DND-41 (cell line): ENCODE data around the gene CCDC28B.
"Not testable (repeated sequence)": the region's sequence is repeated elsewhere in the genome, so short reads cannot be mapped to it uniquely, and the experiment has no call there.

ENCODE experiments used
- ATAC-seq: fragments of 200-7000 bp; cut with Tn5 transposase; 3 replicates; pipeline ENCODE4 v1.9.1; 2021; ENCODE audit warnings: low read depth; ENCODE audit not compliant: insufficient read depth
- DNase-seq: peaks from one replicate; pipeline ENCODE4 v3.0.0-alpha.2; 2020
- H2AFZ ChIP-seq: 2 replicates; pipeline ENCODE4 v1.6.0; 2012; ENCODE audit warnings: low read depth, low read length
- H3K27ac ChIP-seq: 2 replicates; pipeline ENCODE4 v1.5.1; 2012; ENCODE audit warnings: low read length, inconsistent platforms
- H3K27me3 ChIP-seq: fragments of 200-600 bp; sonication (generic); 2 replicates; pipeline ENCODE4 v1.6.0; 2012; ENCODE audit warnings: low read length, mild to moderate bottlenecking, inconsistent platforms; ENCODE audit not compliant: insufficient read depth, poor library complexity
- H3K36me3 ChIP-seq: 2 replicates; pipeline ENCODE4 v1.5.1; 2012; ENCODE audit warnings: low read length, inconsistent platforms; ENCODE audit not compliant: insufficient read depth
- H3K4me1 ChIP-seq: 2 replicates; pipeline ENCODE4 v1.5.1; 2012; ENCODE audit warnings: mild to moderate bottlenecking, low read length; ENCODE audit not compliant: insufficient read depth
- H3K4me2 ChIP-seq: 2 replicates; pipeline ENCODE4 v1.6.0; 2012; ENCODE audit warnings: mild to moderate bottlenecking, moderate library complexity, low read length, inconsistent platforms; ENCODE audit not compliant: insufficient read depth
- H3K4me3 ChIP-seq, 2 experiments: fragments of 200-600 bp in 1 of 2; shearing (Covaris generic) in 1 of 2; 2 replicates each; pipeline ENCODE4 v1.5.1; 2012 to 2016; ENCODE audit warnings: inconsistent platforms in 2 of 2, low read length in 2 of 2, mild to moderate bottlenecking in 2 of 2, low read depth in 1 of 2, moderate library complexity in 1 of 2
- H3K79me2 ChIP-seq: 2 replicates; pipeline ENCODE4 v1.6.0; 2012; ENCODE audit warnings: low read length, inconsistent platforms; ENCODE audit not compliant: insufficient read depth
- H3K9ac ChIP-seq: 2 replicates; pipeline ENCODE4 v1.6.0; 2012; ENCODE audit warnings: low read depth, mild to moderate bottlenecking, inconsistent platforms, low read length, moderate library complexity
- H3K9me3 ChIP-seq: 2 replicates; pipeline ENCODE4 v1.5.1; 2012; ENCODE audit warnings: low read length, moderate library complexity, mild to moderate bottlenecking, inconsistent platforms; ENCODE audit not compliant: insufficient read depth, severe bottlenecking
- H4K20me1 ChIP-seq: 2 replicates; pipeline ENCODE4 v1.6.0; 2012; ENCODE audit warnings: low read length; ENCODE audit not compliant: insufficient read depth
- CTCF ChIP-seq: IDR thresholded peaks from 2 replicates; pipeline ENCODE4 v1.5.1; 2012; ENCODE audit warnings: borderline replicate concordance, low read length, moderate library complexity, mild to moderate bottlenecking; ENCODE audit not compliant: poor library complexity, severe bottlenecking; ENCODE audit errors: extremely low read depth
- EZH2 ChIP-seq: IDR thresholded peaks from 3 replicates; pipeline ENCODE4 v1.6.1; 2012; ENCODE audit warnings: borderline replicate concordance, low read depth, mild to moderate bottlenecking, moderate library complexity, low read length, inconsistent platforms; ENCODE audit not compliant: severe bottlenecking

CCDC28B gene

GRCh38 chr1:32159189-32159588 lies 41.2 kb upstream of the CCDC28B start:
- Histone ChIP-seq H3K9ac (no peak overlapping the region), H2AFZ (no peak overlapping the region), H3K9me3 (no peaks in the 10 kb centered on the region), H3K79me2 (peaks cover 9% of the 10 kb centered on the region; the same call in 1 of the 2 replicates), H4K20me1 (no peaks in the 10 kb centered on the region; the same call in 1 of the 2 replicates), H3K4me2 (no peak overlapping the region), H3K4me3 (no peak overlapping the region), H3K27ac (no peak overlapping the region), H3K27me3 (no peaks in the 10 kb centered on the region), H3K36me3 (peaks cover 89% of the 10 kb centered on the region), H3K4me1 (no peaks in the 10 kb centered on the region)
- TF ChIP-seq EZH2 (no peak), CTCF (no peak)
- DNase-seq (no peak), ATAC-seq (no peak)

GRCh38 chr1:32163405-32163804 lies 37.0 kb upstream of the CCDC28B start:
- H3K4me1 ChIP-seq = no peaks in the 10 kb centered on the region
- H2AFZ ChIP-seq = no peak overlapping the region
- H3K27ac ChIP-seq = no peak overlapping the region
- H3K36me3 ChIP-seq = peaks cover 80% of the 10 kb centered on the region
- no peaks in the 10 kb centered on the region for H4K20me1 ChIP-seq
- no peak overlapping the region for H3K9ac ChIP-seq
- no peaks in the 10 kb centered on the region for H3K27me3 ChIP-seq
- no peaks in the 10 kb centered on the region for H3K9me3 ChIP-seq
- DNase-seq = no peak
- no peak for ATAC-seq
- no peaks in the 10 kb centered on the region for H3K79me2 ChIP-seq
- H3K4me3 ChIP-seq = no peak overlapping the region
- no peak overlapping the region for H3K4me2 ChIP-seq
- TF ChIP-seq EZH2 (no peak), CTCF (no peak)

DNA sequence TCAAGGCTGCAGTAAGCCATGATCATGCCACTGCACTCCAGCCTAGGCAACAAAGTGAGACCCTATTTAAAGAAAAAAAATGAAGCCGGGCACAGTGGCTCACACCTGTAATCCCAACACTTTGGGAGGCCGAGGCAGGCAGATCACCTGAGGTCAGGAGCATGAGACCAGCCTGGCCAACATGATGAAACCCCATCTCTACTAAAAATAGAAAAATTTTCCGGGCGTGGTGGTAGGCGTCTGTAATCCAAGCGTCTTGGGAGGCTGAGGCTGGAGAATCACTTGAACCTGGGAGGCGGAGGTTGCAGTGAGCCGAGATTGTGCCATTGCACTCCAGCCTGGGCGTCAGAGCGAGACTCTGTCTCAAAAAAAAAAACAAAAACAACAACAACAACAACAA lies 34.8 kb upstream of the CCDC28B start:
- ATAC-seq, H3K9me3 ChIP-seq: not testable (repeated sequence)
- peaks cover 78% of the 10 kb centered on the region for H3K36me3 ChIP-seq

DNA sequence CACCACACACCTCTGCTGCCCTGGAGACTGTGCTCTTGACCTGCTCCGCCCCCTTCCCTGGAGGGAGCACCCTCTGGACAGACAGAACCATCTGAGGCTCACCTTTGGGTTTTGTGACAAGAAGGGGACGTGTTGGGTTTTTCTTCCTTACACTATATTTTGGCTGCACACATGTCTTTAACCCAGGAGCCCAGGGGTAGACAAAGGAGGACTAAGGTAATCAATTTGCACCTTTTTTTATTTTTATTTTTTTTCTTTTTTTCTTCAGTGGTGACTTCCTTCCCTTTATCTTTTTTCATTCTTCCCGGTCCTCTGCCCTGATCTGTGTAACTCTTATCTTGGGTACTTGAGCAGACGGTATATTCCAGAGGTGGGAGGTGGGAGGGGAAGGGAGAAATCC lies 29.4 kb upstream of the CCDC28B start:
- no peaks in the 10 kb centered on the region for H3K9me3 ChIP-seq
- no peaks in the 10 kb centered on the region for H3K27me3 ChIP-seq
- peaks cover 14% of the 10 kb centered on the region for H3K4me1 ChIP-seq
- peaks cover 83% of the 10 kb centered on the region for H3K36me3 ChIP-seq
- H3K4me3 ChIP-seq = no peak overlapping the region
- H3K27ac ChIP-seq = no peak overlapping the region
- H2AFZ ChIP-seq = no peak overlapping the region
- H3K79me2 ChIP-seq = no peaks in the 10 kb centered on the region
- ATAC-seq (no peak), DNase-seq (no peak)
- no peaks in the 10 kb centered on the region for H4K20me1 ChIP-seq
- no peak for TF ChIP-seq EZH2
- TF ChIP-seq CTCF = no peak
- no peak overlapping the region for H3K9ac ChIP-seq
- H3K4me2 ChIP-seq = no peak overlapping the region

More for the DNA sequence above, 34.8 kb upstream of the CCDC28B start:
- not testable (repeated sequence) for H2AFZ ChIP-seq, H4K20me1 ChIP-seq, H3K4me3 ChIP-seq, H3K4me1 ChIP-seq, H3K27me3 ChIP-seq, DNase-seq, H3K4me2 ChIP-seq, H3K27ac ChIP-seq, H3K9ac ChIP-seq, H3K79me2 ChIP-seq
